Duodenal mucosa (tissue), 2 donors: ENCODE data around the gene TTC28.
"Not testable (repeated sequence)": the region's sequence is repeated elsewhere in the genome, so short reads cannot be mapped to it uniquely, and the experiment has no call there.

Experiments used
- H3K27ac ChIP-seq: one replicate; pipeline ENCODE4 v1.7.0; 2013; ENCODE audit warnings: low read depth, low read length
- H3K27me3 ChIP-seq, 2 donors: one replicate each; pipeline ENCODE4 v1.7.0; 2013; ENCODE audit warnings: low read length in 2 of 2, control low read depth in 1 of 2; ENCODE audit not compliant: insufficient read depth in 2 of 2, control insufficient read depth in 1 of 2
- H3K36me3 ChIP-seq, 2 donors: one replicate each; pipeline ENCODE4 v1.7.0; 2013; ENCODE audit warnings: low read length in 2 of 2, control low read depth in 1 of 2; ENCODE audit not compliant: insufficient read depth in 2 of 2, control insufficient read depth in 1 of 2
- H3K4me1 ChIP-seq, 2 donors: one replicate each; pipeline ENCODE4 v1.7.0; 2013; ENCODE audit warnings: low read length in 2 of 2, control low read depth in 1 of 2; ENCODE audit not compliant: insufficient read depth in 2 of 2, control insufficient read depth in 1 of 2
- H3K4me3 ChIP-seq, 2 donors: one replicate each; pipeline ENCODE4 v1.7.0; 2013; ENCODE audit warnings: low read length in 2 of 2, low read depth in 1 of 2
- H3K9ac ChIP-seq, 2 donors: one replicate each; pipeline ENCODE4 v1.7.0; 2013; ENCODE audit warnings: low read length in 2 of 2, low read depth in 1 of 2
- H3K9me3 ChIP-seq, 2 donors: one replicate each; pipeline ENCODE4 v1.7.0; 2013; ENCODE audit warnings: low read length in 2 of 2, control low read depth in 1 of 2; ENCODE audit not compliant: control insufficient read depth in 1 of 2

The TTC28 gene

GRCh38 chr22:28589102-28589750 lies 90.4 kb downstream of the TTC28 start:
- no peaks in the 10 kb centered on the region for H3K27me3 ChIP-seq
- H3K9ac ChIP-seq: no peak overlapping the region
- H3K27ac ChIP-seq: no peak overlapping the region
- no peaks in the 10 kb centered on the region for H3K4me1 ChIP-seq
- H3K4me3 ChIP-seq: no peak overlapping the region
- H3K9me3 ChIP-seq: no peaks in the 10 kb centered on the region
- H3K36me3 ChIP-seq: no peaks in the 10 kb centered on the region

GRCh38 chr22:28585324-28585723 lies 94.3 kb downstream of the TTC28 start:
- Histone ChIP-seq H3K9ac (no peak overlapping the region), H3K9me3 (no peaks in the 10 kb centered on the region), H3K4me1 (no peaks in the 10 kb centered on the region), H3K27ac (no peak overlapping the region), H3K27me3 (no peaks in the 10 kb centered on the region), H3K36me3 (no peaks in the 10 kb centered on the region), H3K4me3 (no peak overlapping the region)

GRCh38 chr22:28582806-28583205 lies 96.8 kb downstream of the TTC28 start:
- Histone ChIP-seq H3K36me3 (no peaks in the 10 kb centered on the region), H3K9me3 (no peaks in the 10 kb centered on the region), H3K27me3 (no peaks in the 10 kb centered on the region), H3K27ac (no peak overlapping the region), H3K4me1 (no peaks in the 10 kb centered on the region), H3K9ac (no peak overlapping the region), H3K4me3 (no peak overlapping the region)

GRCh38 chr22:28581016-28581415 lies 98.6 kb downstream of the TTC28 start:
- H3K27me3 ChIP-seq: no peaks in the 10 kb centered on the region
- H3K9ac ChIP-seq: no peak overlapping the region
- H3K27ac ChIP-seq: no peak overlapping the region
- H3K4me3 ChIP-seq: no peak overlapping the region
- no peaks in the 10 kb centered on the region for H3K36me3 ChIP-seq
- H3K4me1 ChIP-seq: no peaks in the 10 kb centered on the region
- H3K9me3 ChIP-seq: no peaks in the 10 kb centered on the region

- Histone ChIP-seq H3K9me3 (no peaks in the 10 kb centered on the region), H3K4me1 (no peaks in the 10 kb centered on the region), H3K4me3 (no peak overlapping the region), H3K27me3 (no peaks in the 10 kb centered on the region), H3K36me3 (no peaks in the 10 kb centered on the region), H3K27ac (no peak overlapping the region), H3K9ac (no peak overlapping the region)
Observed at GRCh38 chr22:28576162-28576561, 103.5 kb downstream of the TTC28 start.

- Histone ChIP-seq H3K4me3 (no peak overlapping the region), H3K36me3 (no peaks in the 10 kb centered on the region), H3K9ac (no peak overlapping the region), H3K27me3 (no peaks in the 10 kb centered on the region), H3K27ac (no peak overlapping the region), H3K9me3 (no peaks in the 10 kb centered on the region), H3K4me1 (no peaks in the 10 kb centered on the region)
Observed at GRCh38 chr22:28574159-28574788, 105.4 kb downstream of the TTC28 start.

- H3K9me3 ChIP-seq: no peaks in the 10 kb centered on the region
- H3K9ac ChIP-seq: no peak overlapping the region
- H3K36me3 ChIP-seq: no peaks in the 10 kb centered on the region
- H3K4me3 ChIP-seq: no peak overlapping the region
- no peaks in the 10 kb centered on the region for H3K4me1 ChIP-seq
- H3K27ac ChIP-seq: no peak overlapping the region
- no peaks in the 10 kb centered on the region for H3K27me3 ChIP-seq
Observed at GRCh38 chr22:28570696-28571373, 108.8 kb downstream of the TTC28 start.

GRCh38 chr22:28568974-28569373 lies 110.7 kb downstream of the TTC28 start:
- not testable (repeated sequence) for H3K9ac ChIP-seq, H3K4me3 ChIP-seq, H3K36me3 ChIP-seq, H3K27ac ChIP-seq, H3K9me3 ChIP-seq, H3K27me3 ChIP-seq, H3K4me1 ChIP-seq

GRCh38 chr22:28568099-28568498 lies 111.5 kb downstream of the TTC28 start:
- H3K9me3 ChIP-seq: no peaks in the 10 kb centered on the region

GRCh38 chr22:28566920-28567499 lies 112.6 kb downstream of the TTC28 start:
- not testable (repeated sequence) for H3K4me3 ChIP-seq, H3K4me1 ChIP-seq, H3K9me3 ChIP-seq, H3K36me3 ChIP-seq, H3K9ac ChIP-seq, H3K27me3 ChIP-seq, H3K27ac ChIP-seq

More at GRCh38 chr22:28568099-28568498, 111.5 kb downstream of the TTC28 start:
- Histone ChIP-seq H3K4me3 (no peak overlapping the region), H3K4me1 (no peaks in the 10 kb centered on the region), H3K9ac (no peak overlapping the region), H3K27ac (no peak overlapping the region), H3K27me3 (no peaks in the 10 kb centered on the region), H3K36me3 (no peaks in the 10 kb centered on the region)
